Prostate gland (tissue), 2 donors: ENCODE results near the gene ST6GALNAC5. TPM values are rescaled to one million over a fixed set of nuclear protein-coding genes. Genes with fewer than 3 reads are reported as not detected.

Source experiments
- DNase-seq: peaks from one replicate; pipeline ENCODE4 v3.0.0-alpha.2; 2019; ENCODE audit warnings: low spot score
- H3K27ac ChIP-seq, 2 donors: fragments of 200-600 bp; sonication (generic); 2 replicates each; pipeline ENCODE4 v1.5.1; 2017 to 2019
- H3K27me3 ChIP-seq: fragments of 200-600 bp; sonication (generic); replicated peaks from 2 replicates; pipeline ENCODE4 v1.5.1; 2019; ENCODE audit not compliant: insufficient read depth
- H3K36me3 ChIP-seq, 2 donors: fragments of 200-600 bp; sonication (generic); 1 replicate in 1 of 2; 2 replicates in 1 of 2; pipeline versions ENCODE4 v1.5.1 to v1.8.1; 2017 to 2019
- H3K4me1 ChIP-seq: fragments of 200-600 bp; sonication (generic); replicated peaks from 2 replicates; pipeline ENCODE4 v1.5.1; 2019
- H3K4me3 ChIP-seq, 2 donors: fragments of 200-600 bp; sonication (generic); 2 replicates each; pipeline ENCODE4 v1.5.1; 2017 to 2019
- H3K9me3 ChIP-seq: fragments of 200-600 bp; sonication (generic); 2 replicates; pipeline ENCODE4 v1.5.1; 2017
- POLR2A ChIP-seq: fragments of 450-650 bp; IDR thresholded peaks from one replicate; pipeline ENCODE4 v1.6.1; 2016; ENCODE audit warnings: antibody characterized with exemption, mild to moderate bottlenecking
- POLR2AphosphoS5 ChIP-seq: sonication (generic); formaldehyde crosslinking; IDR thresholded peaks from one replicate; pipeline ENCODE4 v1.6.1; 2017; ENCODE audit warnings: antibody characterized with exemption
- WGBS: methylation state at CpG from one replicate; pipeline ENCODE4 v1.1.5; 2018; 5-methylcytosine and 5-hydroxymethylcytosine counted together
- intact Hi-C: fragments of 100-400 bp; cut with DNase I; formaldehyde crosslinking; loops from one replicate; pipeline ENCODE4 v1.14.2; 2022
- total RNA-seq, 2 donors: library from RNA; depleted of rRNA; stranded (reverse); fragments of >200 nt; gene quantifications; one replicate each; pipeline ENCODE4 v1.1.0, GENCODE V29; 2016
- TF ChIP-seq, protein P1 (sequence below), 4 experiments: fragments of 200-600 bp in 2 of 4; fragments of 450-650 bp in 2 of 4; sonication (generic) in 2 of 4; IDR thresholded peaks; 1 replicate in 3 of 4; 2 replicates in 1 of 4; pipeline ENCODE4 v1.5.1; 2016 to 2019; ENCODE audit warnings: antibody characterized with exemption in 4 of 4, mild to moderate bottlenecking in 2 of 4, moderate library complexity in 2 of 4

The ST6GALNAC5 gene
- total RNA-seq, 2 donors from 2014 or later: 4.8 to 18.5 TPM

DNA sequence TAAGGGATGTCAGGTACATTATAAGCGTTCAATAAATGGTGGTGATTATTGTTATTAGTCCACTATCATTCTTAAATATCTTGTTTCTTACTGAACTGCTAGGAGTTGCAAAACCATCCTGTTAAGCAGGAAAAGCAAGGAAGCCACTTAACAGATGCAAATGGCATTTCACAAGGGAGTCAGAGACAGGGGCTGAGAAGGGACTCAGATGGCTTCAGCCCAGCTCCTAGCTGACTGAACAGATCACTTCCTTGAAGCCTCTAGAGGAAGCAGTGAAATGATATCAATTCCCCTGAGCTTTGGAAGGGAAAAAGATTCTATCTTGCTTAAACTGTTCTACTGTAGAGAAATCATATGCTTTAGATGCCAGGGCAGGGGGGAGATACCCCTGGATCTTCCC lies 151.5 kb downstream of the ST6GALNAC5 start:
- no peaks in the 10 kb centered on the region for H3K9me3 ChIP-seq
- no peak overlapping the region for H3K4me3 ChIP-seq
- H3K4me1 ChIP-seq: no peaks in the 10 kb centered on the region
- intact Hi-C loops: no loop called here
- no peak for DNase-seq
- WGBS: 54% methylated on average over 1 of the region's 1 CpG
- H3K36me3 ChIP-seq: no peaks in the 10 kb centered on the region
- H3K27ac ChIP-seq: no peak overlapping the region
- TF ChIP-seq, protein P1, sequence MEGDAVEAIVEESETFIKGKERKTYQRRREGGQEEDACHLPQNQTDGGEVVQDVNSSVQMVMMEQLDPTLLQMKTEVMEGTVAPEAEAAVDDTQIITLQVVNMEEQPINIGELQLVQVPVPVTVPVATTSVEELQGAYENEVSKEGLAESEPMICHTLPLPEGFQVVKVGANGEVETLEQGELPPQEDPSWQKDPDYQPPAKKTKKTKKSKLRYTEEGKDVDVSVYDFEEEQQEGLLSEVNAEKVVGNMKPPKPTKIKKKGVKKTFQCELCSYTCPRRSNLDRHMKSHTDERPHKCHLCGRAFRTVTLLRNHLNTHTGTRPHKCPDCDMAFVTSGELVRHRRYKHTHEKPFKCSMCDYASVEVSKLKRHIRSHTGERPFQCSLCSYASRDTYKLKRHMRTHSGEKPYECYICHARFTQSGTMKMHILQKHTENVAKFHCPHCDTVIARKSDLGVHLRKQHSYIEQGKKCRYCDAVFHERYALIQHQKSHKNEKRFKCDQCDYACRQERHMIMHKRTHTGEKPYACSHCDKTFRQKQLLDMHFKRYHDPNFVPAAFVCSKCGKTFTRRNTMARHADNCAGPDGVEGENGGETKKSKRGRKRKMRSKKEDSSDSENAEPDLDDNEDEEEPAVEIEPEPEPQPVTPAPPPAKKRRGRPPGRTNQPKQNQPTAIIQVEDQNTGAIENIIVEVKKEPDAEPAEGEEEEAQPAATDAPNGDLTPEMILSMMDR (IDR thresholded peaks at IDR 0.05): no peak
- TF ChIP-seq POLR2A (no peak), POLR2AphosphoS5 (no peak)
- no peaks in the 10 kb centered on the region for H3K27me3 ChIP-seq

DNA sequence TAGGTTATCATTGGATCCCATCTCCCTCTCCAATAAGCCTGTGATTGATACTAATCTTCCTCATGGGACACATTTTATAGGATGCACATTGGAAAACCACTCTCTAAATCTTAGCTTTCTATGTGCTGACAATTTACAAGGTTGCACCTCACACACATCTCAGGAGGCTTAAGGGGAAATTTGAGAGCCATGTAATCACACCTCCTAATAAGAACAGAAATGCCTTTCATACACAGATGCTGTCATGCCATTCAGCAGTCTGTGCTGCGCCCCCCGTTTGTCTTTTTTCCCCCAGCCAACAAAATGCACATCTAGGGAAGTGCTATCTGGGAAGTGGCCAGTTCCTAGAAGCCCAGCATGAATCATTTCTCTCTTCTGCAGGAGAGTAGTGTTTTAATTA lies 154.5 kb downstream of the ST6GALNAC5 start:
- intact Hi-C loops: no loop called here
- no peak for TF ChIP-seq POLR2AphosphoS5
- no peak for TF ChIP-seq POLR2A
- TF ChIP-seq, protein P1 (IDR thresholded peaks at IDR 0.05): no peak

DNA sequence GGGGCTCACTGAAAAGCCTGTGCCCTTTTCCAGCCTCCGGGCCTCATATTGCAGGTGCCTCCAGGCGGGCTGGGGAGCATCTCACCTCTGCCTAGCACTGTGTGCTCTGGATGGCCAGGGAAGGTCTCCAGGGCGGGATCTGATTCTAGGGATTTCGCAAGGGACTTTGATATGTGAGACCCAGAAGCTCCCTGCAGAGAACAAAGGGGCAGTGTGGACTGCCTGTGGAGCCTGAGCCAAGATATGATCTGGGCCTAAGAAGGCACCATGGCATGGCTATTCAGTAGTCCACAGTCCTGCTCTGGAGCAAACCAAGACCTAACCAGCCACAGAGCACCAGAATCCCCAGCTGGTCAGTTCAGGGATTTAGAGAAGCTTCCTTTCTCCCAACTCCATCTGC lies 157.2 kb downstream of the ST6GALNAC5 start:
- WGBS: 87% methylated on average over 4 of the region's 4 CpGs
- H3K9me3 ChIP-seq: no peaks in the 10 kb centered on the region
- H3K4me3 ChIP-seq: no peak overlapping the region
- no peaks in the 10 kb centered on the region for H3K36me3 ChIP-seq
- no peak overlapping the region for H3K27ac ChIP-seq
- intact Hi-C loops: no loop called here
- H3K27me3 ChIP-seq: no peaks in the 10 kb centered on the region
- no peaks in the 10 kb centered on the region for H3K4me1 ChIP-seq
- DNase-seq: no peak
- TF ChIP-seq POLR2AphosphoS5 (no peak), POLR2A (no peak)
- TF ChIP-seq, protein P1 (IDR thresholded peaks at IDR 0.05): no peak

More for the DNA sequence above, 154.5 kb downstream of the ST6GALNAC5 start:
- Histone ChIP-seq H3K27ac (no peak overlapping the region), H3K9me3 (no peaks in the 10 kb centered on the region), H3K36me3 (no peaks in the 10 kb centered on the region), H3K27me3 (no peaks in the 10 kb centered on the region), H3K4me1 (no peaks in the 10 kb centered on the region), H3K4me3 (no peak overlapping the region)
- no peak for DNase-seq
- WGBS: 76% methylated on average over 2 of the region's 2 CpGs

DNA sequence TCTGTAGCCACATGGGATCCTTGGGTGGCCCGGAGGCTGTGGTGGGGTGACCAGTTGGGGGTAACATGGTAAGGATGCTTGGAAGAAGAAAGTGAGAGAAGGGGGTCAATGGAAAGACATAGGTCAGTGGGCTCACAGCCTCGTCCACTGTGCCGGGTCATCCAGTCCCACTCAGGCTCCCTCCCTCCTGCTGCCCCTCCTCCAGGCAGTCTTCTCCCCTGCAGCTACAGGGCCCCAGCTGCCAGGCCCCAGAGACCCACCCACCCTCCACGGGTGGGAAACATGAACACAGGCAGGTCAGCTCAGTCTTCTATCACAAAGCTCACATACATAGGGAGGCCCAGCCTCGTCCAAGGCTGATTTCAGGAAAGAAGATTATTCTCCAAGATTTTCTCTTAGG lies 158.3 kb downstream of the ST6GALNAC5 start:
- DNase-seq: no peak
- no peaks in the 10 kb centered on the region for H3K9me3 ChIP-seq
- 78% methylated on average over 5 of the region's 5 CpGs for WGBS
- H3K27ac ChIP-seq: no peak overlapping the region
- no peaks in the 10 kb centered on the region for H3K27me3 ChIP-seq
- TF ChIP-seq POLR2A (no peak), POLR2AphosphoS5 (no peak)
- TF ChIP-seq, protein P1 (IDR thresholded peaks at IDR 0.05): no peak
- no peaks in the 10 kb centered on the region for H3K36me3 ChIP-seq
- H3K4me3 ChIP-seq: no peak overlapping the region
- intact Hi-C loops: no loop called here
- no peaks in the 10 kb centered on the region for H3K4me1 ChIP-seq

DNA sequence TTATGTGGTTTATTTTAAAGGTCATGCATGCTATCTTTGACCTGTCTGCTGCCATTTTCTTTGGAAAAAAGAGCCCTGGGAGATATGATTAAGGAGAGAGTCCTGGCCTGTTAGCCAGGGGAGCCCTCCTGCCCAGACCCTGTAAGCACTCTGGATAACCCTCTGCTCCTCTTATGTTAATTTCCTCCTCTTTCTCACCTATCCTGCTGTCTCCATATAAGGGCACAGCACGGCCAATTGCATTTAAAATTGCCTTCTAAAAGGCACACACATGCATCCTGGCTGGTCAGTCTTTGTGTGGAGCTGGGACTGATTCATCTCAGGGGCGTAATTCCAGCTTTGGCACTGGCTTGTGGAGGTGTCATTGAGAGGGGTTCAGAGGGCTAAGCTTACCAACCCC lies 158.9 kb downstream of the ST6GALNAC5 start:
- H3K27me3 ChIP-seq: no peaks in the 10 kb centered on the region
- TF ChIP-seq, protein P1 (IDR thresholded peaks at IDR 0.05): no peak
- TF ChIP-seq POLR2AphosphoS5 (no peak), POLR2A (no peak)
- no peak overlapping the region for H3K4me3 ChIP-seq
- WGBS: 67% methylated on average over 2 of the region's 2 CpGs
- H3K27ac ChIP-seq: no peak overlapping the region
- no peaks in the 10 kb centered on the region for H3K36me3 ChIP-seq
- H3K4me1 ChIP-seq: no peaks in the 10 kb centered on the region
- no peaks in the 10 kb centered on the region for H3K9me3 ChIP-seq
- intact Hi-C loops: no loop called here
- DNase-seq: no peak
